AG10803 (cell line): ENCODE results near the gene SPPL2A.

Experiments
- DNase-seq: peaks from one replicate; pipeline ENCODE4 v3.0.0; 2010; ENCODE audit warnings: low read depth
- H3K4me3 ChIP-seq: 2 replicates; pipeline ENCODE4 v1.5.1; 2011; ENCODE audit warnings: mild to moderate bottlenecking, low read length, control low read depth
- TF ChIP-seq, protein P1 (sequence below): conservative IDR thresholded peaks from 2 replicates; pipeline ENCODE4 v1.5.1; 2011; ENCODE audit warnings: mild to moderate bottlenecking, low read length, control low read depth, inconsistent platforms

Gene SPPL2A

DNA sequence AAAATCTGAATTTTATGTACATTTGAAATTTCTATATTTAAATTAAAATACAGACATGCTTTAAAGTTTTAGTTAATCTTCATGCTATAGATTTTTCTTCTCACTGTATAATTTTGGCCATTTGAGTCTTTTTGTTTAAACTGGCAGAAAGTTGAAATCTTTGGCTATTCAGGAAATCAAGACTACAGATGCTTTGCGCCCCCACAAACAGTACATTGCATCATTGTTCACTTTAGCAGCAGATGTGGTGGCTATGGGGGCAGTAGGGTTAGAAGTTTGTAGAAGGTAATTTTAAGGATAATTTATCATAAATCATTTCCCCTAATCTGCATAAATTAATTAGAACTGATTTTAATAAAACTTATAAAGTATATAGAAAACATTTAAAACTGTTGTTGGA lies 20.9 kb downstream of the SPPL2A start:
- no peak overlapping the region for H3K4me3 ChIP-seq
- DNase-seq, result peak; percentile 14
- TF ChIP-seq, protein P1, sequence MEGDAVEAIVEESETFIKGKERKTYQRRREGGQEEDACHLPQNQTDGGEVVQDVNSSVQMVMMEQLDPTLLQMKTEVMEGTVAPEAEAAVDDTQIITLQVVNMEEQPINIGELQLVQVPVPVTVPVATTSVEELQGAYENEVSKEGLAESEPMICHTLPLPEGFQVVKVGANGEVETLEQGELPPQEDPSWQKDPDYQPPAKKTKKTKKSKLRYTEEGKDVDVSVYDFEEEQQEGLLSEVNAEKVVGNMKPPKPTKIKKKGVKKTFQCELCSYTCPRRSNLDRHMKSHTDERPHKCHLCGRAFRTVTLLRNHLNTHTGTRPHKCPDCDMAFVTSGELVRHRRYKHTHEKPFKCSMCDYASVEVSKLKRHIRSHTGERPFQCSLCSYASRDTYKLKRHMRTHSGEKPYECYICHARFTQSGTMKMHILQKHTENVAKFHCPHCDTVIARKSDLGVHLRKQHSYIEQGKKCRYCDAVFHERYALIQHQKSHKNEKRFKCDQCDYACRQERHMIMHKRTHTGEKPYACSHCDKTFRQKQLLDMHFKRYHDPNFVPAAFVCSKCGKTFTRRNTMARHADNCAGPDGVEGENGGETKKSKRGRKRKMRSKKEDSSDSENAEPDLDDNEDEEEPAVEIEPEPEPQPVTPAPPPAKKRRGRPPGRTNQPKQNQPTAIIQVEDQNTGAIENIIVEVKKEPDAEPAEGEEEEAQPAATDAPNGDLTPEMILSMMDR, result no peak

DNA sequence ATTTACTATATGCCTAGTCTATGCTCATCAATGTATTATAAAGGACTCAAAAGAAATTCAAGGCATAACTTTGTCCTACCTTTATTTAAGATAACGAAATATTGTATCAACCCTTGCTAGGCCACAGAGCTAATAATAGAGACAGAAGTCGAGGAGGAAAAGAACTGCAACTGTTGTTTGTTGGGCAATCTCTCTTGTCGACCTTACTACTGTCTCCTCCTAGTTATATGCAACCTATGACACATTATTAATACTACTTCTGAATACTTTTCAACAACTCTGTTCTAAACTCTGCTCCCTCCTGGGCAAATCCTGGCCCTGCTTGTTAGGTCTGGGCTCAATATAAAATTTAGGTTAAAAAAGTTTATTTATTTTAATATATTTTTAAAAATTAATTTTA lies 24.6 kb downstream of the SPPL2A start:
- H3K4me3 ChIP-seq, result no peak overlapping the region
- no peak for DNase-seq
- TF ChIP-seq, protein P1, result no peak

DNA sequence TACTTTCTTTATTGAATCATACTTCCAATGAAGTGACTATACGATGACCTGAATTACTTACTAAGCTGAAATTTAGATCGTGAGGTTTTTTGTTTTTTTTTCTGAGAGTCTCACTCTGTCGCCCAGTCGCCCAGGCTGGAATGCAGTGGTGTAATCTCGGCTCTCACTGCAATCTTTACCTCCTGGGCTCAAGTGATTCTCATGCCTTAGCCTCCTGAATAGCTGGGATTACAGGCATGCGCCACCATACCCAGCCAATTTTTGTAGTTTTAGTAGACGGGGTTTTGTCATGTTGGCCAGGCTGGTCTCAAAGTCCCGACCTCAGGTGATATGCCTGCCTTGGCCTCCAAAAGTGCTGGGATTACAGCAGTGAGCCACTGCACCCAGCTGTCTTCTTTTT lies 28.7 kb downstream of the SPPL2A start:
- H3K4me3 ChIP-seq, result no peak overlapping the region
- TF ChIP-seq, protein P1, result no peak
- no peak for DNase-seq

DNA sequence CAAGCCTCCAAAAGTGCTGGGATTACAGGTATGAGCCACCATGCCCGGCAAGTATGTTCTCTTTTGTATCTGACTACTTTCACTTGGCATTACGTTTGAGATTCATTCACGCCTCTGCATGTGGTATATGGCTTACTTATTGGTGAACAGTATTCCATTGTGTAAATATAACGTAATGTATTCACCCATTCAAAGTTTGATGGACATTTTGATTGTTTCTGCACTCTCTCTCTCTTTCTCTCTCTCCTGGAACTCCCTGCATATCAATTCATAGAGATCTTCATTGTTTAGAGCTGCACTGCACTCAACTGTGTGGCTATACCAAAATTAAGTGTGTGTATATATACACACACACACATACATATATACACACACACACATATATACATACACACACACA lies 30.4 kb downstream of the SPPL2A start:
- DNase-seq, result no peak
- TF ChIP-seq, protein P1, result no peak
- H3K4me3 ChIP-seq, result no peak overlapping the region

DNA sequence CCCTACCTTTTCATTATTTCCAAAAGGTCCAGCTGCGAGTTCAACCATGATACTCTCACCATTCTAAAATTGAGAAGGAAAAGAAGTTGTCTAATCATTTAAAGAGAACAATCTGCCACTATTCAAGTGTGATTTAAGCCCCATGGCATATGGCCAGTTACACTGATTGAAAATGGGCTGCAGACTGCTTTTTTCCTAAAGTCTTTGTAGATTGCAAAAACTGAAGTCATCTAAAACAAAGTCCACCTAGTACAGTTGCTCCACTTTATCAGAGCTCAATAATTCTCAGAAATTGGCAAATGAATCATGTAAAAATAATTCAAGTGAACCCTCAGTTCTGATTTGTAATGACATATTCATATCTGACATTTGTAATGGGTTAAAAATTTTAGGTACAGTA lies 39.2 kb downstream of the SPPL2A start:
- TF ChIP-seq, protein P1, result no peak
- H3K4me3 ChIP-seq, result no peak overlapping the region
- no peak for DNase-seq

DNA sequence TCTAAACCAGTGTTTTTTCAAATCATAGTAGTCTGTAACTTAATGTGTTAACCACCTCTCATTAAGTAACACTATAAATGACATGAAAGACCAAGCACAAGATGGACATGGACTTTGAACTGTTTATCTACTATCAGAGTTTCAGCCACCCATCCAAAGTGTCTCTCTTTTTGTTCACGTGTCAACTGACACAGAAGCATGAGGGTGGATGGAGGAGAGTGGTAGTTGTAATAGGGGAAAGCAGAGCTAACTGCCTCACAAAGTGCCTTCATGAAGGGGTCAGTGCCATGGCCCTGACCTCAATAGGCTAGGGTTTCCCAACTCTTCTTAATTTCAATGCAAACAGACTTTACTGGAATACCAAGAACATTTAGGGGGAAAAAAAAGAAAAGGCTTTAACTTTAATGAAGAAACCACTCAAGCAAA lies 46.8 kb downstream of the SPPL2A start:
- TF ChIP-seq, protein P1, result no peak
- H3K4me3 ChIP-seq, result no peak overlapping the region
- DNase-seq, result no peak

DNA sequence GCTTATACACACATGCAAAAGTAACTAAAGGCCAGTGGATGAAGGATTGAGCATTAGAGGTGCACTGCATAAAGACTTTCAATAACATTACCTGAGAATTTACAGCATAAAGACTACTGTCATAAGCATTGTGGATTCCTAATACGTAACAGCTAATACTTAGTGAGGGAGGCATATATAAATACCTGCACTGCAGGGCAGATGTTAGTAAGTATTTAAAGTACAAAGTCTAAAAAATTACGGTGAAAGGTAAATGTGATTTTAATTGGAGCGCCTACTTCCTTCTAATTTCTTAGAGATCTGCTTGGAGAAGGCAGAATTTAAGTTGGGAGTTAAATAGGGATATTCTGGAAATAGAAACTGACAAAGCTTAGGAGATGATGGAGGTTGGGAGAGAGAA lies 53.5 kb downstream of the SPPL2A start:
- TF ChIP-seq, protein P1, result no peak

More for the DNA sequence above, 53.5 kb downstream of the SPPL2A start:
- no peak for DNase-seq
- no peak overlapping the region for H3K4me3 ChIP-seq
